Neural cell (in vitro differentiated cells): Measurements from ENCODE around the gene MCC. TPM values are rescaled to one million over a fixed set of nuclear protein-coding genes. Genes with fewer than 3 reads are reported as not detected.

Source experiments
- H2AFZ ChIP-seq: fragments of 200-600, 300-800 bp; sonication (generic), shearing (Covaris generic); 2 replicates; pipeline ENCODE4 v1.6.0; 2014; ENCODE audit warnings: low read depth, mild to moderate bottlenecking, antibody characterized with exemption, low read length, moderate library complexity
- H3F3A ChIP-seq: fragments of 200-600 bp; shearing (Covaris generic); 2 replicates; pipeline ENCODE4 v1.6.1; 2016; ENCODE audit warnings: mild to moderate bottlenecking, moderate library complexity, mixed read lengths, antibody characterized with exemption, low read length; ENCODE audit not compliant: insufficient read depth, poor library complexity, severe bottlenecking
- H3K27ac ChIP-seq: fragments of 200-600, 300-800 bp; sonication (generic), shearing (Covaris generic); 2 replicates; pipeline ENCODE4 v1.5.1; 2014; ENCODE audit warnings: mild to moderate bottlenecking, low read length, moderate library complexity
- H3K27me3 ChIP-seq: fragments of 300-800, 200-600 bp; sonication (generic), shearing (Covaris generic); 2 replicates; pipeline ENCODE4 v1.6.0; 2014; ENCODE audit warnings: mild to moderate bottlenecking, low read depth, low read length, moderate library complexity; ENCODE audit not compliant: insufficient read depth
- H3K36me3 ChIP-seq: fragments of 300-800, 200-600 bp; sonication (generic), shearing (Covaris generic); 2 replicates; pipeline ENCODE4 v1.5.1; 2014; ENCODE audit warnings: mild to moderate bottlenecking, antibody characterized with exemption, low read length, moderate library complexity; ENCODE audit not compliant: insufficient read depth
- H3K4me2 ChIP-seq: fragments of 300-800, 200-600 bp; sonication (generic), shearing (Covaris generic); 2 replicates; pipeline ENCODE4 v1.6.0; 2014; ENCODE audit warnings: mild to moderate bottlenecking, low read length
- H3K4me3 ChIP-seq: fragments of 300-800, 200-600 bp; sonication (generic), shearing (Covaris generic); 2 replicates; pipeline ENCODE4 v1.5.1; 2014; ENCODE audit warnings: mild to moderate bottlenecking, low read length, moderate library complexity
- H3K79me2 ChIP-seq: fragments of 200-600 bp; shearing (Covaris generic); replicated peaks from 2 replicates; pipeline ENCODE4 v1.6.0; 2014; ENCODE audit warnings: mild to moderate bottlenecking, low read length, moderate library complexity; ENCODE audit not compliant: insufficient read depth
- H3K9ac ChIP-seq: fragments of 300-800, 200-600 bp; sonication (generic), shearing (Covaris generic); 2 replicates; pipeline ENCODE4 v1.6.1; 2016; ENCODE audit warnings: mild to moderate bottlenecking, low read length, mixed read lengths
- H3K9me2 ChIP-seq: fragments of 200-600 bp; shearing (Covaris generic); 2 replicates; pipeline ENCODE4 v1.6.1; 2016; ENCODE audit warnings: mild to moderate bottlenecking, low read length, mixed read lengths; ENCODE audit not compliant: insufficient read depth
- H3K9me3 ChIP-seq: fragments of 200-600, 300-800 bp; sonication (generic), shearing (Covaris generic); 2 replicates; pipeline ENCODE4 v1.6.1; 2016; ENCODE audit warnings: mild to moderate bottlenecking, mixed run types, low read length, moderate library complexity, mixed read lengths
- H4K20me1 ChIP-seq: fragments of 200-600 bp; shearing (Covaris generic); 2 replicates; pipeline ENCODE4 v1.6.1; 2016; ENCODE audit warnings: mild to moderate bottlenecking, mixed run types; ENCODE audit not compliant: insufficient read depth
- CTCF ChIP-seq: fragments of 450-650 bp; IDR thresholded peaks from 2 replicates; pipeline ENCODE4 v1.5.1; 2014; ENCODE audit warnings: antibody characterized with exemption, mild to moderate bottlenecking, moderate library complexity; ENCODE audit not compliant: poor library complexity, severe bottlenecking
- EP300 ChIP-seq: fragments of 450-650 bp; conservative IDR thresholded peaks from 2 replicates; pipeline ENCODE4 v1.6.1; 2014; ENCODE audit warnings: antibody characterized with exemption, mild to moderate bottlenecking, moderate library complexity; ENCODE audit not compliant: poor library complexity, severe bottlenecking
- EZH2 ChIP-seq: fragments of 200-600, 300-800 bp; shearing (Covaris generic), sonication (generic); IDR thresholded peaks from 2 replicates; pipeline ENCODE4 v1.6.1; 2014; ENCODE audit warnings: antibody characterized with exemption, low read length, borderline replicate concordance, mild to moderate bottlenecking; ENCODE audit not compliant: insufficient read depth, poor library complexity, severe bottlenecking
- MXI1 ChIP-seq: fragments of 450-650 bp; conservative IDR thresholded peaks from 2 replicates; pipeline ENCODE4 v1.6.1; 2014; ENCODE audit warnings: antibody characterized with exemption, mild to moderate bottlenecking; ENCODE audit not compliant: poor library complexity, severe bottlenecking
- POLR2AphosphoS5 ChIP-seq: IDR thresholded peaks from 2 replicates; pipeline ENCODE4 v1.6.1; 2012
- RAD21 ChIP-seq: fragments of 450-650 bp; conservative IDR thresholded peaks from 2 replicates; pipeline ENCODE4 v1.6.1; 2014; ENCODE audit warnings: antibody characterized with exemption, mild to moderate bottlenecking, moderate library complexity
- REST ChIP-seq: IDR thresholded peaks from 2 replicates; pipeline ENCODE4 v1.6.1; 2012; ENCODE audit warnings: borderline replicate concordance
- SMC3 ChIP-seq: fragments of 450-650 bp; conservative IDR thresholded peaks from 2 replicates; pipeline ENCODE4 v1.6.1; 2014; ENCODE audit warnings: antibody characterized with exemption, mild to moderate bottlenecking, moderate library complexity; ENCODE audit not compliant: poor library complexity
- TAF1 ChIP-seq: IDR thresholded peaks from 2 replicates; pipeline ENCODE4 v1.6.1; 2012; ENCODE audit warnings: low read depth
- polyA plus RNA-seq: library from polyadenylated mRNA; depleted of rRNA; stranded (reverse); fragments of >200 nt; gene quantifications from 2 replicates; pipeline ENCODE4 v1.2.3, GENCODE V29; 2014

Gene MCC
- polyA plus RNA-seq, 1 donor from 2014 or later: 2.2 TPM

GRCh38 chr5:113054899-113055298 is 433.4 kb downstream of the MCC start:
- H3K27me3 ChIP-seq: no peaks in the 10 kb centered on the region
- no peaks in the 10 kb centered on the region for H4K20me1 ChIP-seq
- no peaks in the 10 kb centered on the region for H3K9me2 ChIP-seq
- no peak overlapping the region for H3K4me3 ChIP-seq
- no peaks in the 10 kb centered on the region for H3K36me3 ChIP-seq
- no peaks in the 10 kb centered on the region for H3F3A ChIP-seq
- H3K9ac ChIP-seq: no peak overlapping the region
- no peak overlapping the region for H2AFZ ChIP-seq
- no peaks in the 10 kb centered on the region for H3K9me3 ChIP-seq
- H3K79me2 ChIP-seq: no peaks in the 10 kb centered on the region
- no peak overlapping the region for H3K27ac ChIP-seq
- no peak for TF ChIP-seq POLR2AphosphoS5
- H3K4me2 ChIP-seq: no peak overlapping the region

- H4K20me1 ChIP-seq: no peaks in the 10 kb centered on the region
- no peak overlapping the region for H3K9ac ChIP-seq
- H3K9me2 ChIP-seq: no peaks in the 10 kb centered on the region
- no peak overlapping the region for H3K27ac ChIP-seq
- H3K36me3 ChIP-seq: no peaks in the 10 kb centered on the region
- TF ChIP-seq REST (no peak), RAD21 (no peak), POLR2AphosphoS5 (no peak)
- no peaks in the 10 kb centered on the region for H3K27me3 ChIP-seq
- no peak overlapping the region for H2AFZ ChIP-seq
- H3K4me2 ChIP-seq: no peak overlapping the region
- H3F3A ChIP-seq: no peaks in the 10 kb centered on the region
- H3K4me3 ChIP-seq: no peak overlapping the region
- H3K79me2 ChIP-seq: no peaks in the 10 kb centered on the region
- no peaks in the 10 kb centered on the region for H3K9me3 ChIP-seq
Measured at GRCh38 chr5:113053511-113053995, 434.7 kb downstream of the MCC start.

- Histone ChIP-seq H3K9me3 (no peaks in the 10 kb centered on the region), H2AFZ (no peak overlapping the region), H3K4me2 (no peak overlapping the region), H3K9ac (no peak overlapping the region), H4K20me1 (no peaks in the 10 kb centered on the region), H3K27ac (no peak overlapping the region), H3K79me2 (no peaks in the 10 kb centered on the region), H3F3A (no peaks in the 10 kb centered on the region), H3K27me3 (no peaks in the 10 kb centered on the region), H3K4me3 (no peak overlapping the region), H3K36me3 (no peaks in the 10 kb centered on the region), H3K9me2 (no peaks in the 10 kb centered on the region)
- no peak for TF ChIP-seq POLR2AphosphoS5
- no peak for TF ChIP-seq REST
- TF ChIP-seq TAF1: no peak
- TF ChIP-seq EP300: no peak
- TF ChIP-seq RAD21: no peak
- no peak for TF ChIP-seq MXI1
- TF ChIP-seq SMC3: no peak
- no peak for TF ChIP-seq CTCF
- no peak for TF ChIP-seq EZH2
Measured at GRCh38 chr5:113052041-113052795, 436.0 kb downstream of the MCC start.
